ENCODE data around the gene FUT6.

The FUT6 gene

DNA sequence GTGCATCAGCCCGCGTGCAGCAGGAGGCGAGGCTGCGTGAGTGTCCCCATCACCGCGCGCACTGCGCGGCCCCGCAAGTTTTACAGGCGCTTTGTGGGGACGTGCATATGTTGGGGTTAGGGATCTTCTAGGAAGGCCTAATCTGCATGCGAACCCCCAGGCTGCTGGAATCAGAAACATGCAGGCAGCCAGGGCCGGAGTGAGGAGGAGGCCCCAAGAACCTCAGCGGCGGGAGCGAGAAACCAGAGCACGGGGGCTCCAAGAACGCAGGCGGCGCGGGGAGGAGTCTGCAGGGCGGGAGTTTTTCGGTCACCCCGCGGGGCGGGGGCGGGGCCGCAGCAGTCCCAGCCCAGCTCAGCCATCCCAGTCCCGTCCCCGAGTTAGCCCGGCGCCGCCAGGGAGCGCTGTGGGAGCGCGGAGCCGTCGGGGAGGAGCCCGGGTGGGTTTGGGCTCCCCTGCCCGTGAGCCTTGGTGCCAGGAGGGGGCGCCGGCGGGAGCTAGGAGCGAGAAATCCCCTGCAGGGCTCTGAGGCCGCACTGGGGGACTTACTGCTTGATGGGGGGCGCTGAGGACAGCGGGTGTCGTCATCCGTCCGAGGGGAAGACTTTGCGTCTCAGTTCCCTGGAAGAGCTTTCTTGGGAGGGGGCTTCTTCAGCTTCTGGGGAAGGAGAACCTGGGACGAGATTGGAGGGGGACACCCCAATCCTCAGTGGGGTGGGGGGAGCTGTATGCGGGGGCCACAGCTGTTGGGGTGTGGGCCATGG lies 35.6 kb downstream of the FUT6 start:
- DNase-seq = peak; percentile 88

DNA sequence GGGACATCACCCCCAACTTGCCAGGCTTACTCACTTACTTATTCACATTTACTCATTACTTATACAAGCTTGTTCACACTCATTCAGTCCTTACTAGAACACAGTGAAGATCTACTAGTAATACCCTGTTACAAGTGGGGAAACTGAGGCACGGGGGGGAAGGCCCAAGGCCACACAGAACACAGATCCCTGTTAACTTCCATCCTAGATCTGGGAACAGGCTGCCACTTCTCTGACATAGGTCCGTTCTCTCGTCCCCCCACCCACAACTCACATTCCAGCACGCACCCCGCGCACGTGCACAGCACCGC lies 36.1 kb downstream of the FUT6 start:
- no peak for DNase-seq

DNA sequence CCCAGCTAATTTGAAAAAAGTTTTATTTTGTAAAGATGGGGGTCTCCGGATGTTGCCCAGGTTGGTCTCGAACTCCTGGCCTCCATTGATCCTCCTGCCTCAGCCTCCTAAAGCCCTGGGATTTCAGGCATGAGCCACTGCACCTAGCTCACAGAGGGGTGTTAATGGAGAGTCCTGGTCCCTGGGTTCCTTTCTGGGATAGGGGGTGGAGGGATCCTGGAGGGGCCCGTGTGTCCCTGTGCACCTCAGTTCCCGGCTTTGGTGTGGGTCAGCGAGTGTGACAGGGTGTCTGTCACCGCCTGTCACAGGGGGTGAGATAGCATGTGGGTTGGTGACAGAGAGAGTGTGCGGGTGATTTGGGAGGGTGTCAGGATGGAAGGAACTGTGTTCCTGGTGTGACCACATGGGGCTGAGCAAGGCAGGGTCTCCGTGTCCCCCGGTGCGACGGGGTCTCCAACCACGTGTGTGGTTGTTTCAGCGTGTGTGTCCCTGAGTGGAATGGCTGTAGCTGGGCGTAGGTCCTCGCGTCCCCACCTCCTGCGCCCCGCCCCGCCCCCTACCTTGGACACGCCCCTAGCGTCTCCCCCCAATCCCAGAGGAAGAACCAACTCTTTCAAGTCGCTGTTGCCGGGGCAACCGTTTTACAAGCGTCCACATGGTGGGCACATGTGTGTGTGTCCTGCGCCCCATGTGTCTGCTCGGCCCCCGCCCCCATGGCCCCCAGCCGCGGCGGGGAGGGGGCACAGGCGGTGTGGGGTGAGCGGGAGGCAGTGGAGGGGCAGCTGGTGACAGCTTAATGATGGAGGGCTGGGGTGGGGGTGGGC lies 37.5 kb downstream of the FUT6 start:
- DNase-seq = no peak

- no peak for DNase-seq
Measured at GRCh38 chr19:5800361-5801270, 38.9 kb downstream of the FUT6 start.

GRCh38 chr19:5799247-5800241 lies 40.0 kb downstream of the FUT6 start:
- DNase-seq = no peak

GRCh38 chr19:5798244-5798643 lies 41.3 kb downstream of the FUT6 start:
- no peak for DNase-seq

DNA sequence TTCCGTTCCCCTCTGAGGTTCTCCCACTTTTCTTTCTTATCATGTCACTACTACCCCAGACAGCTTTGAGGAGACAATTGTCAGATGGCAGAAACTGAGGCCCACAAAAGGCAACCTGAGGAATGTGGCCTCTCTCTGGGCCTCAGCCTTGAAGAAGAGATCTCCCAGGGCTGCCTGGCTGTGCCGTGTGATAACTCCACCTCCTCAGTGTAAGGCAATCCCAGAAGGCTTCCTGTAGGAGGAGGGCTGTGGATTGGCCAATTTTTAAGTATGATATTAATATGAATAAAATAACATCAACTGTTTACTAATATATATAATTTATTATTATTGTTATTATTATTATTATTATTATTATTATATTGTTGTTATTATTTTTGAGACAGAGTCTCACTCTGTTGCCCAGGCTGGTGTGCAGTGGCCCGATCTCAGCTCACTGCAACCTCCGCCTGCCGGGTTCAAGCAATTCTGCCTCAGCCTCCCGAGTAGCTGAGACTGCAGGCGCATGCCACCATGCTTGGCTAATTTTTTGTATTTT lies 44.1 kb downstream of the FUT6 start:
- DNase-seq = no peak

DNA sequence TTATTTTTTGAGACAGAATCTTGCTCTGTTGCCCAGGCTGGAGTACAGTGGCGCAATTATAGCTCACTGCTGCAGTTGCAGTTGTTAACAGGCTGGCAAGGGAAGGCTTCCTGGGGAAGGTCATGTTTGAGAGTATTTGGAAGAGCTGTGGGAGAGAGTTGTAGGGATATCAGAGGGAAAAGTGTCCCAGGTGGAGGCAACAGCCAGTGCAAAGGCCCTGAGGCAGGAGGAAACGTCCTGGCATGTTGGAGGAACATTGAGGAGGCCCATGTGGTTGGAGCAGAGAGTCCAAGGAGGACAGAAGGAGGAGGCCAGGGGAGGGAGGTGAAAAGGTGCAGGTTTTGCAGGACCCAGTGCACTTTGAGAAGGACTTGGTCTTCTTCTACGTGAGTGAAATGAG lies 46.3 kb downstream of the FUT6 start:
- DNase-seq = no peak

DNA sequence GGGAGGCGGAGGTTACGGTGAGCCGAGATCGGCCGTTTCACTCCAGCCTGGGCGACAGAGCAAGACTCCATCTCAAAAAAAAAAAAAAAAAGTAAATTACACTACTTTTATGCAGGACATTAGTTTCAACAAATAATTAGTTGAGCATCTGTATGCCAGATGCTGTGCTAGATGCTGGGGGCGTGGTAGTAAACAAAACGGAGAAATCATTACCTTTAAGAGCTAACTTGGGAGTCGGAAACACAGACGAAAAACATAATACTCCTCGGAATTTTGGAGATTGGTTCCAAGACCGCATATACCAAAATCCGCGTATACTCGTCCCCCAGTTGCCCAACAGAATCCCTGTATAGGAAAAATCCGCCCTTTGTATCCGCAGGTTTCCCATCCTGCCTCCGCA lies 47.3 kb downstream of the FUT6 start:
- no peak for DNase-seq

- DNase-seq = peak; percentile 94
Measured at GRCh38 chr19:5790559-5791520, 48.7 kb downstream of the FUT6 start, which contains the start of gene DUS3L. Gene DUS3L, minus strand, starts transcription at chr19:5791163. Its CDS starts 22 bp downstream, at chr19:5791141.

GRCh38 chr19:5789886-5790558 lies 49.5 kb downstream of the FUT6 start:
- no peak for DNase-seq

DNA sequence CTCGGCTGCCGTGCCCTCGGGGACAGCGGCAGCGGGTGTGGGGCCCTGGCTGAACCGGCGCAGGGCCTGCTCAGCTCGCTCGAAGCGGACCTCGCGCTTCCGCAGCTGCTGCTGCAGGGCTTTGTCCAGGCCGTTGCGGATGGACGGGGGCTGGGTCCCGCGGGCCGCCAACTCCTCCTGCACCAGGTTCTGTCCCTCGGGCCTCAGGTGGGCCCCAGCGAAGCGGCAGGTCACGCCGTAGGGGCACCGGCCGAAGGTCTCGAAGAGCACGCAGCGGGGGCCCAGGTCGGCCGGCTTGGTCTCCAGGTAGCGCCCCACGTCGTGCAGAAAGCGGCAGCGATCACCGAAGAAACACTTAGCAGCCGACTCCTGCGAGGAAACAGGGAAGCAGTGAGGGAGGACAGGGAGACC lies 50.1 kb downstream of the FUT6 start:
- DNase-seq = no peak

- no peak for DNase-seq
Measured at GRCh38 chr19:5788422-5788821, 51.1 kb downstream of the FUT6 start.

GRCh38 chr19:5787409-5788182 lies 51.9 kb downstream of the FUT6 start:
- no peak for DNase-seq

- DNase-seq = no peak
Measured at GRCh38 chr19:5786593-5787408, 52.7 kb downstream of the FUT6 start.

GRCh38 chr19:5785423-5785822 lies 54.1 kb downstream of the FUT6 start:
- no peak for DNase-seq

GRCh38 chr19:5784581-5785147 lies 54.8 kb downstream of the FUT6 start, which contains the start of gene PRR22:
Gene PRR22, minus strand, starts transcription at chr19:5784746. Its CDS starts 86 bp downstream, at chr19:5784660.
- DNase-seq = no peak
